GM12891 (cell line): ENCODE measurements around the gene LITAFD.
"Not testable (repeated sequence)": the region's sequence is repeated elsewhere in the genome, so short reads cannot be mapped to it uniquely, and the experiment has no call there.

Source experiments
- DNase-seq: peaks from one replicate; pipeline ENCODE4 v3.0.0; 2011; ENCODE audit warnings: low spot score; ENCODE audit not compliant: insufficient read length
- FAIRE-seq: peaks from 2 replicates; lab custom pipeline; 2011; peaks lifted over from hg19 to GRCh38; lab: Jason Lieb, UNC
- PAX5 ChIP-seq: IDR thresholded peaks from 2 replicates; pipeline ENCODE4 v1.6.1; 2011; ENCODE audit warnings: low read length, moderate library complexity, mild to moderate bottlenecking; ENCODE audit not compliant: insufficient read depth, severe bottlenecking
- POLR2A ChIP-seq: IDR thresholded peaks from 2 replicates; pipeline ENCODE4 v1.6.1; 2011; ENCODE audit warnings: low read depth, low read length, control low read depth
- POLR2AphosphoS5 ChIP-seq: IDR thresholded peaks from 2 replicates; pipeline ENCODE4 v1.6.1; 2011; ENCODE audit warnings: low read depth, low read length, control low read depth
- POU2F2 ChIP-seq: IDR thresholded peaks from 2 replicates; pipeline ENCODE4 v1.6.1; 2011; ENCODE audit warnings: low read depth, mild to moderate bottlenecking, control low read depth, low read length, moderate library complexity
- SPI1 ChIP-seq: IDR thresholded peaks from 2 replicates; pipeline ENCODE4 v1.6.1; 2011; ENCODE audit warnings: low read depth, low read length, control low read depth
- TAF1 ChIP-seq: IDR thresholded peaks from 2 replicates; pipeline ENCODE4 v1.6.1; 2011; ENCODE audit warnings: low read depth, low read length, control low read depth

The LITAFD gene

GRCh38 chr16:8907096-8907495 is 24.9 kb downstream of the LITAFD start:
- DNase-seq (no peak), FAIRE-seq (no peak)
- TF ChIP-seq TAF1 (no peak), PAX5 (no peak), SPI1 (no peak), POU2F2 (no peak), POLR2AphosphoS5 (no peak), POLR2A (no peak)

DNA sequence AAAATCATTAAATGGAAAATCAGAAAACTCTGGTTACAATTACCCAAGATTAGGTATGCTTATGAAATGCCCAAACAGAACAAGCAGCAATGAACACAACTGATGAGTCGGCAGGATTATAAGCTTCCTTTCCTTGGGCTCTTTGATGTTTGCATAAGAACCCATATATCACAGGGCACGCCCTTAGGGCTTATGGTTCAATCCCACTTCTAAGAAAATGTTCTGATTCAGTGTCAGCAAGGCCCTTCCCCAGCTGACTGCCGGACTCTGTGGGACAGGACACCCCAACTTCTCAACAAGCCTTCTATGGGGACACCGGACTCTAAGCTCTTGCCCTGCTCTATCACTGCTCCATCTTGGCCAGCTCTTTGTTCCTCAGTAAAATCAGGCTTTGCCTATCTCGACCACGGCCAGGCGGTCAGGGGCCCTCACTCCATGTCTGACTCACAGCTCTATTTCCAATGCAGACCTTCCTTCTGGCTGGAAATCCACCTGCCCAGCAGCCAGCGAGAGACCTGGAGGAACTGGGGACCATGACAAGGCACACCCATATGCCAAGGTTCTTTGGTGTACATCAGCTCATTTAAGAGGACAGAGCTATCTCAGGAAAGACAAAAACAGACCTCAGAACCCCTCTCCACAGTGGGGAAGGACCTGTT is 26.8 kb downstream of the LITAFD start:
- no peak for TF ChIP-seq POU2F2
- no peak for TF ChIP-seq PAX5
- TF ChIP-seq SPI1, result no peak
- no peak for TF ChIP-seq TAF1
- no peak for TF ChIP-seq POLR2A
- no peak for TF ChIP-seq POLR2AphosphoS5
- DNase-seq (no peak), FAIRE-seq (no peak)

- no peak for DNase-seq
- no peak for TF ChIP-seq TAF1
- TF ChIP-seq PAX5, result no peak
- TF ChIP-seq POLR2AphosphoS5, result no peak
- peak; percentile 54 for FAIRE-seq
These were observed 28.7 kb downstream of the LITAFD start for GRCh38 chr16:8910811-8911210.

DNA sequence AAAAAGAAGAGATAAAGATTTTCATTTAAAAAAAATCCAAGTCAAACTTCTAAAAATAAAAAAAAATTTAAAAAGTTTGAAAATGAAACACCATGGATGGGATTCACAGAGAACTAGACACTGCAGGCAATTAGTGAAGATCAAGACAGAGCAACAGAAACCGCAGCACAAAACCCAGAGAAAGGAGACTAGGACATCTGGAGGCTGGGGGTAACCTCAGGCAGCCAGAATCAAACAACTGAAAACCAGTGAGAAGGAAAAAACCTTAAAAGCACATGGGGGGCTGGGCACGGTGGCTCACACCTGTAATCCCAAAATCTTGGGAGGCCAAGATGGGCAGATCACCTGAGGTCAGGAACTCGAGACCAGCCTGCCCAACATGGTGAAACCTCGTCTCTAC is 30.6 kb downstream of the LITAFD start:
- TF ChIP-seq POLR2AphosphoS5 (no peak), SPI1 (no peak), POU2F2 (no peak), TAF1 (no peak), PAX5 (no peak), POLR2A (no peak)
- no peak for DNase-seq
- FAIRE-seq, result no peak

GRCh38 chr16:8914098-8914497 is 31.9 kb downstream of the LITAFD start:
- FAIRE-seq, result no peak
- DNase-seq, result no peak
- TF ChIP-seq POLR2A, result no peak
- no peak for TF ChIP-seq POU2F2
- TF ChIP-seq PAX5, result no peak
- no peak for TF ChIP-seq TAF1
- no peak for TF ChIP-seq SPI1
- TF ChIP-seq POLR2AphosphoS5, result no peak

DNA sequence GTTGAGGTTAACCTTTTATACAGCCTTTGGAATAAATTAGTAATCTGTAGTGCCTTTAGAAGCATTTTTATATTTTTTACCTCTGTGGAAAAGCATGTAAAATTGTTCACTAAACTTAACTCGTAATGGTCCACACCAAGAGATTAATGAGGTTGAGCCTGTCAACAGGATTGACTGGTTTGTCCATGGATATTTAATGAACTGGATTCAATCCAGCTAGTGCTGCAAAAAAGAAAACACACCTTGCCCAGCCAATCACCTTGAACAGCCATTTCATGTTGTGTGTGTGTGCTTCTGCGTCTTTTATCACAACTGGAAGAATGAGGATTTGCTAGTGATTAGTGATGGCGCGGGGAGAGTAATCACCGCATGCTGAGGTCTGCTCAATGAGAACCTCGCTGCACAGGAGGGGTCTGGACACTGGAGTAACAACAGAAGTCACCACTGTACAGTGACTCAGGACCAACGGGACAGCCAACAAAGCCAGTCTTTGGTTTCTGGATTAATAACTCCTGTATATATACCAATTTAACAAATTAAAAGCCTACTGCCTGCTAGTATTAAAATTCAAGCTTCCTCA is 33.7 kb downstream of the LITAFD start:
- no peak for TF ChIP-seq POLR2AphosphoS5
- no peak for DNase-seq
- FAIRE-seq, result no peak

DNA sequence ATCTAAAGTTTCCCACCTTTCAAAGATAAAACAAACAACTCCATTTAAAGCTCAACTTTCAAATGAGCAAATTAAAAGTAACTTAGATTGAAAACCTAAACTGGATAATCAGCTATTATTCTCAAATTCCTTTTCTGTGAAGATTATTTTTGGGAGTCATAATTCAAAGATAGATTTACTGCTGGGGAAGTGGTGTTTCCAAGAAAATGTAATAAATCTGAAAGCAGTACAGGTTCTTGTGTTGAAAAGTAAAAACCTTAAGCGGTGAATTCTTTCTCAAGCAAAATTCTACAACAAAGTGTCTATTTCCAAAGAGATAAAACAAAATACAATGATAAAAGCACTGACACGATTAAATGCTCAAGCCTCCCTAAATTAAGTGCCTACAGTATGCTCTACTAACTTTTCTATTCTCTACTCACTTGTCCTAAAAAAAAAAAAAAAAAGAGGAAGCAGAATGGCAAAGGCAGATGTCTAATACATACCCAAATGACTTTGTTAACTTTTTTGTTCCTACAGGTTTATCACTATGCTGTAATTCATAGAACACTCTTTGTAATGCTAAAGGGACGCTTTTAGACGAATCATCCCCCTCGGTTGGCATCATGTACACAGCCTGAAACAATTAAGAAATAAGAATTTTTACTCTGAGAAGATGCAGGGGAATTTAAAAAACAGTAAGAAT is 34.5 kb downstream of the LITAFD start:
- no peak for TF ChIP-seq TAF1
- FAIRE-seq, result no peak

GRCh38 chr16:8917336-8917735 is 35.2 kb downstream of the LITAFD start:
- not testable (repeated sequence) for FAIRE-seq, DNase-seq

More for the DNA sequence above, 34.5 kb downstream of the LITAFD start:
- no peak for DNase-seq

DNA sequence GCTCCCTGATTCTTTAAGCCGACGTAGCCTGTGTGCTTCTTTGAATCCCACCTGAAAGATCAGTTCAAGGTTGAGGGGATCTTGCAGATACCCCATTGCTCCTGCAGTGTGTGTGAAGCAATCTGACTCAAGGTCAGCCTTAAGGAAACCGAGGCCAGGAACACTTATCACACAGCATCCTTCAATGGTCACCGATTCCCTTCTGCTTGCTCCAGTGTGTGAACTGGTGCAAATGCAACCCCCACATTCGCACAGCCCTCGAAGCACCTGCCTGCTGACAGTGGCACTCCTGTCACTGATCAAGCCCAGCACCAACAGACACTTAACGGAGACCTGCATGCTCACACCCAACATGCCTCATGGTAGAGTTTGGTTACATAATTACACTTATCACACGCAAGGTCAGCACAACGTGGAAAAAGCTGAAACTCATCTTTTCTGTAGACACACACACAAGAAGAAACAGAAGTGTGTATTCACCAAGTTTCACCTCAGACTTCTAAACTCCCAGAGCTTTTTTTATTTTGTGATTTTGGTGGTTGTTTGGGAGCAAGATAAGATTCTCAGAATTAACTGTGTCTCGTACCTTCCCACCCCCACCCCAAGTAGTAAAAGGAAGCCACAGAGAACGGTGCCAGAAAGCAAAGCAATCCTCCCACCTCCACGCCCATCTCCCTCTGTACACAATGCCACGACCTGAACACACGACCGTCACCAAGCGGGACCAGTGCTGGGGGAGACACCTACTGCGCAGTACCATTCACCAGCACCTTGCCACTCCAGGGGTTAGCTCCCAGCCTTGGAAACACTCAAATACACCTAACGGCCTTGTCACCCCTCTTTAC is 37.2 kb downstream of the LITAFD start:
- no peak for DNase-seq
- no peak for FAIRE-seq
- TF ChIP-seq TAF1, result no peak
- TF ChIP-seq SPI1, result no peak
- TF ChIP-seq POU2F2, result no peak
- no peak for TF ChIP-seq POLR2AphosphoS5
- no peak for TF ChIP-seq PAX5
- 0 out of 2 replicates have a peak, but pooled peaks have one; percentile 35 for TF ChIP-seq POLR2A

DNA sequence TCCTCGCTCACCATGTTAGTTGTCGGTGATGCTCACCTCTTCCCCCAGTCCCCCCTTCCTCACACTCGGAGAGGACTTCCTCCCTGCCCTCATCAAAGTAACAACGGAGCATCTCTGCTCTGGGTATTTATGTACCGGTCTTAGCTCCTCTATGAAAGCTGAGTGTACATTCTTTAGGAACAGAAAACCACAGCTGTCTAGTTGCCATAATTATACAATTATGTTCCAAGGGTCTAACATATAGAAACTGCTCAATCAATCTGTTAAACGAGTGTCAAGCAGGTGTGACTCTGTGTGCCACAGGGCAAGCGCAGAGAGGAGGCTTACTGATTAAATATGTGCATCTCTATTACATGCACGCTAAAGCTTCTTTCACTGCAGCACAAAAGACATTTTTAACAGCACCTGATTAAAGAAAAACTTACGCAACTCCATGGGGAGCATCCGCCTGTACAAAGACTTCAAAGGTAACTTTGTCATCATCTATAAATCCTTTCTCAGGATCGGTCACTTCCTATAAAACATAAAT is 37.8 kb downstream of the LITAFD start:
- TF ChIP-seq TAF1 (no peak), POU2F2 (no peak), POLR2A (no peak), POLR2AphosphoS5 (no peak), SPI1 (no peak), PAX5 (no peak)
- FAIRE-seq (no peak), DNase-seq (no peak)
